ENCODE measurements around the gene ZNF236. TPM values are rescaled to one million over a fixed set of nuclear protein-coding genes. Genes with fewer than 3 reads are reported as not detected.

The ZNF236 gene
- total RNA-seq, 2 donors from 2014 or later = 9.7 to 16.9 TPM

GRCh38 chr18:76992226-76993084 is 170.1 kb downstream of the ZNF236 start:
- no peak for DNase-seq
- no peaks in the 10 kb centered on the region for H3K9me3 ChIP-seq
- TF ChIP-seq, protein P1, sequence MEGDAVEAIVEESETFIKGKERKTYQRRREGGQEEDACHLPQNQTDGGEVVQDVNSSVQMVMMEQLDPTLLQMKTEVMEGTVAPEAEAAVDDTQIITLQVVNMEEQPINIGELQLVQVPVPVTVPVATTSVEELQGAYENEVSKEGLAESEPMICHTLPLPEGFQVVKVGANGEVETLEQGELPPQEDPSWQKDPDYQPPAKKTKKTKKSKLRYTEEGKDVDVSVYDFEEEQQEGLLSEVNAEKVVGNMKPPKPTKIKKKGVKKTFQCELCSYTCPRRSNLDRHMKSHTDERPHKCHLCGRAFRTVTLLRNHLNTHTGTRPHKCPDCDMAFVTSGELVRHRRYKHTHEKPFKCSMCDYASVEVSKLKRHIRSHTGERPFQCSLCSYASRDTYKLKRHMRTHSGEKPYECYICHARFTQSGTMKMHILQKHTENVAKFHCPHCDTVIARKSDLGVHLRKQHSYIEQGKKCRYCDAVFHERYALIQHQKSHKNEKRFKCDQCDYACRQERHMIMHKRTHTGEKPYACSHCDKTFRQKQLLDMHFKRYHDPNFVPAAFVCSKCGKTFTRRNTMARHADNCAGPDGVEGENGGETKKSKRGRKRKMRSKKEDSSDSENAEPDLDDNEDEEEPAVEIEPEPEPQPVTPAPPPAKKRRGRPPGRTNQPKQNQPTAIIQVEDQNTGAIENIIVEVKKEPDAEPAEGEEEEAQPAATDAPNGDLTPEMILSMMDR (IDR thresholded peaks at IDR 0.05) = no peak
- no peak overlapping the region for H3K9ac ChIP-seq (ENCODE audit: low read depth in 2 of 2, low read length in 2 of 2)
- no peak overlapping the region for H3K4me3 ChIP-seq
- H3K27ac ChIP-seq = no peak overlapping the region
- intact Hi-C loops (cut with DNase I) = no loop called here
- no peaks in the 10 kb centered on the region for H3K36me3 ChIP-seq
- H3K27me3 ChIP-seq = no peaks in the 10 kb centered on the region
- no peaks in the 10 kb centered on the region for H3K4me1 ChIP-seq

GRCh38 chr18:76993085-76993382 is 170.7 kb downstream of the ZNF236 start:
- no peaks in the 10 kb centered on the region for H3K27me3 ChIP-seq

GRCh38 chr18:76993573-76993972 is 171.2 kb downstream of the ZNF236 start:
- TF ChIP-seq, protein P1 (IDR thresholded peaks at IDR 0.05) = no peak
- H3K27ac ChIP-seq = no peak overlapping the region
- no peaks in the 10 kb centered on the region for H3K4me1 ChIP-seq

More at GRCh38 chr18:76993085-76993382, 170.7 kb downstream of the ZNF236 start:
- no peak for DNase-seq
- Histone ChIP-seq H3K4me3 (no peak overlapping the region), H3K4me1 (no peaks in the 10 kb centered on the region), H3K9ac (ENCODE audit: low read depth in 2 of 2, low read length in 2 of 2) (no peak overlapping the region), H3K9me3 (no peaks in the 10 kb centered on the region), H3K36me3 (no peaks in the 10 kb centered on the region), H3K27ac (no peak overlapping the region)
- TF ChIP-seq, protein P1 (IDR thresholded peaks at IDR 0.05) = no peak
- intact Hi-C loops (cut with DNase I) = no loop called here

GRCh38 chr18:76994086-76994654 is 171.8 kb downstream of the ZNF236 start:
- no peak for DNase-seq
- no peak overlapping the region for H3K9ac ChIP-seq (ENCODE audit: low read depth in 2 of 2, low read length in 2 of 2)

More at GRCh38 chr18:76993573-76993972, 171.2 kb downstream of the ZNF236 start:
- Histone ChIP-seq H3K9me3 (no peaks in the 10 kb centered on the region), H3K27me3 (no peaks in the 10 kb centered on the region), H3K4me3 (no peak overlapping the region), H3K9ac (ENCODE audit: low read depth in 2 of 2, low read length in 2 of 2) (no peak overlapping the region), H3K36me3 (no peaks in the 10 kb centered on the region)
- intact Hi-C loops (cut with DNase I) = no loop called here
- DNase-seq = no peak

DNA sequence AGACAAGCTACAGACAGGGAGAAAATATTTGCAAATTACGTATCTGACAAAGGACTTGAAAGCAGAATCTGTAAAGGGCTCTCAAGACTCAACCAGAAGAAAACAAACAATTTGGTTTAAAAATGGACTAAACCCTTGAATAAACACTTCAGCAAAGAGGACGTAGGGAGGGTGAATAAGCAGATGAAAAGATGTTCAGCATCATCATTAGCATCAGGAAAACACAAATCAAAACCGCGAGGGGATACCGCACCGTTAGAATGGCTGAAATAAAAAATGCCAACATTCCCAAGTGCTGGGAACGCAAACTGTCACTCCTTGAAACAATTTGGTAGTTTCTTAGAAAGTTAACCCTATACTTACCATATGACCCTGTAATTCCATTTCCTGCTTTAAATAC is 173.5 kb downstream of the ZNF236 start:
- DNase-seq = no peak
- Histone ChIP-seq H3K27ac (no peak overlapping the region), H3K4me3 (no peak overlapping the region), H3K9ac (ENCODE audit: low read depth in 2 of 2, low read length in 2 of 2) (no peak overlapping the region), H3K9me3 (no peaks in the 10 kb centered on the region), H3K36me3 (no peaks in the 10 kb centered on the region), H3K27me3 (no peaks in the 10 kb centered on the region), H3K4me1 (no peaks in the 10 kb centered on the region)
- intact Hi-C loops (cut with DNase I) = no loop called here
- TF ChIP-seq, protein P1 (IDR thresholded peaks at IDR 0.05) = no peak

More at GRCh38 chr18:76994086-76994654, 171.8 kb downstream of the ZNF236 start:
- H3K27ac ChIP-seq = no peak overlapping the region
- TF ChIP-seq, protein P1 (IDR thresholded peaks at IDR 0.05) = no peak
- no peaks in the 10 kb centered on the region for H3K9me3 ChIP-seq
- intact Hi-C loops (cut with DNase I) = no loop called here
- H3K27me3 ChIP-seq = no peaks in the 10 kb centered on the region
- no peaks in the 10 kb centered on the region for H3K36me3 ChIP-seq
- no peak overlapping the region for H3K4me3 ChIP-seq
- H3K4me1 ChIP-seq = no peaks in the 10 kb centered on the region

Measured in colonic mucosa (tissue), 4 donors.